ENCODE measurements around the gene TGM6.
A peak's percentile ranks its signal among the peaks of the same experiment; 100 is the strongest.

The TGM6 gene

DNA sequence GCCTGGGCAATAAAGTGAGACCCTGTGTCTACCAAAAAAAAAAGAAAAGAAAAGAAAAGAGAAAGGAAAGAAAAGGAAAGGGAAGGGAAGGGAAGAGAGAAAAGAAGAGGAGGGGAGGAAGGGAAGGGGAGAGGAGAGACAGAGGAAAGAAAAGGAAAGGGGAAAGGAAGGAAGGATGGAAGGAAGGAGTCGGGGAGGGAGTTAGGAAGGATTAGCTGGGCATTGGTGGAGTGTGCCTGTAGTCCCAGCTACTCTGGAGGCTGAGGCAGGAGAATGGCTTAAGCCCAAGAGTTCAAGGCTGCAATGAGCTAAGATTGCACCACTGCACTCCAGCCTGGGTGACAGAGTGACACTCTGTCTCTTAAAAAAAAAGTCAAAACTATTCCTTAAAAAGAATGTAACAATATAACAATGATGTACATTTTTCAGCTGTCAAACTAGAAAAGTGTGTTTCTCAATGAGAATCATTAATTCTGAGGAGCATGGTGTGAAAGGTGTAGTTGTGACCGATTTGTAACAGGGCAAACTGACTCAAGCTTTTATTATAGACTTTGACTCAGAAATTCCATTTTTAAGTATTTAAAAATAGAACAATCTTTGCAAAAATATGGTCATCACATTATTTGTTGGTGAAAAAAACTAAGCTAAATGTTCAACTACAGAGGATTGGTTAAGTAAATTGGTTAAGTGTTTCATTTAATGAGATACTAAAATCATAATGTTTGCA is 75.2 kb downstream of the TGM6 start:
- DNase-seq (ENCODE audit: low read depth) = no peak

- no peak for DNase-seq (ENCODE audit: low read depth)
Observed at GRCh38 chr20:2458919-2459499, 78.3 kb downstream of the TGM6 start.

GRCh38 chr20:2459981-2460751 is 79.5 kb downstream of the TGM6 start:
- DNase-seq (ENCODE audit: low read depth) = no peak

DNA sequence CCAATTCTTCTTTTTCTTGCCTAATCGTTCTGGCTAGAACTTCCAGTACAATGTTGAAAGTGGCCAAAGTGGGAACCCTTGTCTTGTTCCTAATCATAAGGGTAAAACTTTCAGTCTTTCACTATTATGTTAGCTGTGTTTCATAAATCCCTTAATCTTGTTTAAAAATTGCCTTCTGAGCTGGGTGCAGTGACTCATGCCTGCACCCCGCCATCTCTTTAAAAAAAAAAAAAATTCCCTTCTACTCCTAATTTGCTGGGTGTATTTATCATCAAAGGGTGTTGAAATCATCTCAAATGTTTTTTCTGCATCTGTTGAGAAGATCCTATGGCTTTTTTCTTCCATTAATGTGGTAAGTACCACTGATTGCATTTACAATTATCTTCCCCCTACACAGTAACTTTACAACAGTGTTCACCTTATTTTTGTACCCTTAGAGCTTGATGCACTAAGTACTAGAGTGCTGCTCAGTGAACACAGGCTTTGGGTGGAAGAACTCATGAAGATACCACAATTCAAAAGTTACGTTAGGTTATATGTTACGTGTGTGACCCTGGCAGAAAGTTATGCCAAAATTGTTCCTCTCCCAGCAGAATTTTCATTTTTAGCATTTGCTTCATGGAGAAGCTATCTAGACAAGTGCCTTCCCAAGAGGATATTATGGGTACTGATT is 80.2 kb downstream of the TGM6 start:
- peak; percentile 61 for DNase-seq (ENCODE audit: low read depth)

DNA sequence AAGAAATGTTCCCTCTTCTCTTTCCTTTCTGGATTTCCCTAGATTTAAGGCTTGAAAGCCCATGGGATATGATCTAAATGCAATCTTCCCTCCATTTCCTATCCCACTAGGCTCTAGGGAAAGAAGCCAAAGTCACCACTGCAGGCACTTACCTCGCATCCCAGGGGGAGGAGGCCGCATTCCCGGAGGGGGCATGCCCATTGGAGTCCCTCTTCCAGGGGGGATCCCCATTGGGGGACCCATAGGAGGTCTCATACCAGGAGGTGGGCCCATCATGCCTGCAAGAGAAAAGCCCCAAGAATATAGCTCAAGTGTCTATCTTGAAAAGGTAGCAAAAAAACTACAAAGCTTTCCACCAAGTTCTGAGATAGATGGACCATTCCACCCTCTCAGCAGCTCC is 81.8 kb downstream of the TGM6 start:
- no peak for DNase-seq (ENCODE audit: low read depth)

DNA sequence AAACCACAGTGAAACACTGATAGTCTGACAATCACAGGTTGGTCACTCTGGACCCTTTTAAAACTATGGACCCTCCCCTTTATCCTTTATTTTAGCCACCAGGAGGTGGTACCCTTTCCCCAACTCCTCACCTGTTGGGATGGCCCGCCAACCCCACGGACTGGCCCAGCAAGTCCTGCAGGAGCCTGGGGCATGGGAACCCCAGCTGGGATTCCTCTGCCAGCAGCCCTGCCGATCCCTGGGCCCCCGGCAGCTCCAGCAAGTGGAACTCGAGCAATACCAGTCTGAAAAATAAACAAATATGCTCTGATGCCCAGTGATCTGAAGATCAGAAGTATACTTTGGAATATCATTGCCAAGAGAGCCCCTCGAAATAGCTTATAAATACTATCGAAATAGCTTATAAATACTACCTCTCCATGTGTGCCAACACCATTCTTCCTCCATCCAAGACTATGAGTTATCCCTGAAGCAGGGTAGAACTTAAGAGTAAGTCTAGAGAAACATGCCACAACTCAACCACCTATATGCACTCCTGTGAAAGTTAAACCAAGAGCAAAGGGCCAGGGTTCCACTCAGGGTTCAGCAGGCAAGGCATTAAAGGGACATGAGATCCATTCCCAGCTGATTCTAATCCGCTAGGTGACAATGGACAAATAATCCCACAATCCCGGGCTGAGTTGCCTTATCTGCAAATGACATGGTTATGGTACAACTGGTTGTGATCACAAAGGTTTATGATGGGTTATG is 83.1 kb downstream of the TGM6 start:
- DNase-seq (ENCODE audit: low read depth) = no peak

GRCh38 chr20:2465100-2465499 is 84.4 kb downstream of the TGM6 start:
- DNase-seq (ENCODE audit: low read depth) = no peak

- DNase-seq (ENCODE audit: low read depth) = no peak
Observed at GRCh38 chr20:2467412-2467811, 86.7 kb downstream of the TGM6 start.

DNA sequence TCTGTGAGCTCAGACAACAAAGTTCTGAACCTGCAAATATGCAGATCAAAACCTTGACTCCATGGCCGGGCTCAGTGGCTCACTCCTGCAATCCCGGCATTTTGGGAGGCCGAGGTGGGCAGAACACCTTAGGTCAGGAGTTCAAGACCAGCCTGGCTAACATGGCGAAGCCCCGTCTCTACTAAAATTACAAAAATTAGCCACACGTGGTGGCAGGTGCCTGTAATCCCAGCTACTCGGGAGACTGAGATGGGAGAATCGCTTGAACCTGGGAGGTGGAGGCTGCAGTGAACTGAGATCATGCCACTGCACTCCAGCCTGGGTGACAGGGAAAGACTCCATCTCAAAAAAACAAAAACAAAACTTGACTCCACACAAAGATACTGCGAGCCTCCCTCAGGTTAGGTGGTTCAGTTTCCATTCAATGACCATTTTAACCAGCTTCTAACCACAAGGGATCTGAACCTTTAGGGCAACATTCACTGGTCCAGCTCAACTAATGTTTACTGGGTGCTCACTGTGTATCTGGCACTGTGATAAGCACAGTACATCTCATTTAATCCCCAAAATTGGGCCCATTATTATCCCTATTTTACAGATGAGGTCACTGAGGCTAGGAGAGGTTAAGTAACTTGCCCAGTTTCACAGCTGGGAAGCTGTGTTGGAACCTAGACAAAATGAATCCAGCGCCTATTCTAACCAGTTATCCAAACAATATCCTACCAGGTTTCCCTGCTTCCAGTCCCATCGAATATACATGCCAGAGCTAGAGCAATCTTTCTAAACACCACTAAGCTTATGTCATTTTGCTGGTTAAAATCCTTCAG is 88.1 kb downstream of the TGM6 start:
- peak; percentile 21 for DNase-seq (ENCODE audit: low read depth)

DNA sequence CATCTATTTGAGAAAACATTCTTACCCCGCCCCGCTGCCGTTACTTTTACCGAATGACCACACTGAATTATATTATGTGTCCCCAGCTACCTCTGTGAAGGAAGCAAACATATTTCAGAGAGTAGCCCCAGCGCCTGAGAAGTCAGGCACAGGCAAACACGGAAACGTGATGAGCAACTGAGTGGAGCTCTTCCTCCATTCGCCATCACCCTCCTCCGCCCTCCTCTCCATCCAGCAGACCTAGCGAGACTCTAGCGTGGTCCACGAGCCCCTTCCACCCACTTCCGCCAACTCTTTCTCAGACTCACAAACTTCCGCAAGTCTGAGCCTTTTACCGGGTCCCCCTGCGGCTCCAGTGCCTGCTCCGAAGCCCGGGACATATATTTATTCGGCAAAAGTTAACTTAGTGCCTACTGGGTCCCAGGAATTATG is 89.3 kb downstream of the TGM6 start:
- DNase-seq (ENCODE audit: low read depth) = peak; percentile 59

DNA sequence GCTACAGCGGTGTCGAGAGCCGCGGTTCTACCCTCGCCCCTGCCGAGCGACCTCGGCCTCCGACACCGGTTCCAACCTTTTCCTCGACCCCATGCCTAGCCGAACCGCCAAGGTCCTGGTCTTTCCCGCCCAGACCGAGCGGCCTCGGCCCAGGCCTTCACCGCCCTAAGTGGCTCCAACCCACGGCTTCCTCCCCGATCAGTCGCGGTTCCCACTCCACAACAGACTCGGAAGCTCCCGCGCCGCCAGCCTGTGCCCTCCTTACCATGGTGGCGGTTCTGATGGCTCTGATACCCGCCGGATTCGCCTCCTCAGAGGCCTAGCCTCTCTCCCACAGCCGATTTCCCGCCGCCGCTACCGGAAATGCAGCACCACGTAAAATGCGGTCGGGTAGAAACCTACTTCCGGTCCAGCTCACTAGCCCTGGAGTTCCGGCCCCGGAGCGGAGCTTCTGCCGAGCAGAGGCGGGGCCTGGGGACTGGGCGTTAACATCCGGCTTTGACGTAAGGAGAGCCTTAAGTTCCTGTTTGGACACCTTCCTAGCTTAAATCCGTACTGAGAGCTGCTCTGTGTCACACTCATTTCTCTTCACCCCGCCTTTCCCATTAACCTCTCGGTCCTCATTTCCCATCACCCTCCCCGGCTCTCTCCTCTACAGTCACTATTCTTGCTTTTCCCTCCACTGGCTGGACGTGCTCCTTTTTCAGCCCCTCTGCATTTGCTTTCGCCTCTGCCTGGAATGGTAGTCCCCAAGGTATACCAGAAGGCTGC is 89.9 kb downstream of the TGM6 start, which contains the start of gene SNRPB:
Gene SNRPB (minus strand): TSS at position 367 of the 771 bp plus-strand sequence. CDS start 99 bp downstream, at position 268.
- peak; percentile 100 for DNase-seq (ENCODE audit: low read depth)

DNA sequence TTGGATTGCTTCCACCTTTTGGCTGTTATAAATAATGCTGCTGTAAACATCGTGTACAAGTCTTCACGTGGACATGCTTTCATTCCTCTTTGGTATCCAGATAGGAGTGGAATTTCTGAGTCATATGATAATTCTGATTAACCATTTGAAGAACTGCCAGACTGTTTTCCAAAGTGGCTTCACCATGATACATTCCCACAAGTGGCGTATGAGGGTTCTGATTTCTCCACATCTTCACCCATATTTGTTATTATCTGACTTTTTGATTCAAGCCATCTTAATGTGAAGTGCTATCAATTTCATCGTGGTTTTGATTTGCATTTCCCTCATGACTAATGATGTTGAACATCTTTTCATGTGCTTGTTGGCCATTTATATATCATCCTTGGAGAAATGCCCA is 92.8 kb downstream of the TGM6 start:
- peak; percentile 95 for DNase-seq (ENCODE audit: low read depth)

DNA sequence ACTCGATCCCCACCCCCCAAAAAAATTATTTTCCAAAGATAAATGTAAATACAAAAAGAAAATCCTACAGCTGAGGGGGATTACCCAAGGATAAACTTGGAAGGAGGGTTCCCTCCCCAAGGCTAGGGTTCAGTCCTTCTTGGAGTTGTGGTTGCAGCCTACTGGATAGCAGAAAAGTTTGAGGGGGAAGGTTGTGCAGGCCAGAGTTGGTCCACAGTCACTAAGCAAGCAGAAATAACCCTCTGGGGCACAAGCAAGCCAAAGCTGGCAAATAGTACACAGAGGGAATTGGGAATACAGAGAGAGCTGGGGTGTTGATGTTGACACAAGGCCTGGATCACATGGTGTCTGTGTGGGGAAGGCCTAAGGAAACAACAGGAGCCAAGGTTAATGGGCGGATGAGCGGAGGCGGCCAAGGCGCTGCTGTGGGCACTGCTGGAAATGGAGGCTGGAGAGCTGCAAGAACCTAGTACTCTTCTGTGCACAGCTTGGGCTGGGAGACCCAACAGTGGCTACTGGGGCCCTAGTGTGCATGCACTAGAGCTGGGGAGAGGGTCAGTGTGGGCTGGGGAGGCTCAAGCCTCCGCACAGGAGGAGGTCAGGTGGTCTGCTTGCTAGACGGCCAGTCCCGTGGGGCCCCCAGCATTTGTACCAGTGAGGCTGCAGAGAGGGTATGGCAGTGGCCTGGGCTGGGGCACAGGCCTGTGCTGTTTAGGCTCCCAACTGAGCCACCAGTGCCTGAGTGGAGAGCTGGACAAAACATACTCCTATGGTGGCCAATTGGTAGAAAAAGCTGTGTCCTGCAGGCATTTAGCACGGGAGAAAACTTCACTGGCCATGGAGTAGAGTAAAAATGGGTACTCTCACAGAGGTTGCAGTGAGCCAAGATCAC is 95.4 kb downstream of the TGM6 start:
- no peak for DNase-seq (ENCODE audit: low read depth)

DNA sequence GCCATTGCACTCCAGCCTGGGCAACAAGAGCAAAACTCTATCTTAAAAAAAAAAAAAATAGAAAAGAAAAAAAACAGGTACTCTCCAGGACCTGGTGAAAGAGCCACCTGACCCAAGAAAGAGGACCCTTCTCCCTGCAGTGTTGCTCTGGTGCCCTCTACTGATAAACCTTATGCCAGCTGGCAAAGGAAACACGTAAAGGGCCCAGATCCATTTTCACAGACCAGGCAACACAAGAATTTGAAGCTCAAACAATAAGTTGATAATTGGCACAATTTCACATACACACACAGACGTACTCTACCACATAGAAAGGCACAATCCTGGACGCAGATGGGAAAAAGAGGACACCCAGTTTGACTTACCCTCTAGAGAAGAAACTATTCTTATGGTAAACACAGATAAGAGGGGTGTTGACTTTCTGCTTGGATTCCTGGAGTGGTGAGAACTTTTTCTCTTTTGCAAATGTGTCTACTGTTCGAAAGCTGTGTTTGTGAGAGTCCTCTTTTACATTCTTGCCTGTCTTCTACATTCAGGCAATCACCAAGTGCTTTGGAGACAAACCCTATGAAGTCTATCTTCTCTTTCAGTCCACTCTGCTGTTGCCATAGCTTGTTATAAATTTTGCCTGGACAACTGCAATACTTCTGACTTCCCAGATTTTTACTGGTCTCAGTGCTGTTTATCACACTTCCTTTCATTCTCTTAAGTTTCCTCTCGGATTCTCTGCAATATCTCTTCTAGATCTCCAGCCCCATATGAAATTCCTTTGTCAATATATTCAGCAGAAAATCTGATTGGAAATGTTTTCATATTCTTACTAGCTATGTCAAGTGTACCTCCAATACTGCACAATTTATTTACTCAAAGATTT is 96.3 kb downstream of the TGM6 start:
- DNase-seq (ENCODE audit: low read depth) = no peak

- no peak for DNase-seq (ENCODE audit: low read depth)
Observed at GRCh38 chr20:2480381-2480780, 99.7 kb downstream of the TGM6 start.

Measured in iris pigment epithelial cell (primary cell).